Omental fat pad (tissue), 4 donors: ENCODE data around the gene SPRED3. TPM values are rescaled to one million over a fixed set of nuclear protein-coding genes. Genes with fewer than 3 reads are reported as not detected.
A peak's percentile ranks its signal among the peaks of the same experiment; 100 is the strongest.
"Not testable (repeated sequence)": the region's sequence is repeated elsewhere in the genome, so short reads cannot be mapped to it uniquely, and the experiment has no call there.

Experiments used
- ATAC-seq: fragments of 150-250 bp; one replicate; pipeline ENCODE4 v1.9.1; 2016; ENCODE audit warnings: mild to moderate bottlenecking, moderate library complexity; ENCODE audit not compliant: low FRiP score
- DNase-seq: peaks from one replicate; pipeline ENCODE4 v3.0.0-alpha.2; 2019; ENCODE audit warnings: low spot score
- CTCF ChIP-seq, 3 donors: fragments of 450-650 bp; IDR thresholded peaks; one replicate each; pipeline ENCODE4 v1.5.1; 2016 to 2017; ENCODE audit warnings: antibody characterized with exemption in 3 of 3, mild to moderate bottlenecking in 3 of 3, moderate library complexity in 2 of 3
- total RNA-seq, 4 donors: library from RNA; depleted of rRNA; stranded (reverse); fragments of >200 nt; gene quantifications; one replicate each; pipeline ENCODE4 v1.1.0, GENCODE V29; 2016

The SPRED3 gene
- under 1 TPM in 3 of 4 donors, not detected in 1; 0.44 to 0.93 (median 0.84) TPM for total RNA-seq

DNA sequence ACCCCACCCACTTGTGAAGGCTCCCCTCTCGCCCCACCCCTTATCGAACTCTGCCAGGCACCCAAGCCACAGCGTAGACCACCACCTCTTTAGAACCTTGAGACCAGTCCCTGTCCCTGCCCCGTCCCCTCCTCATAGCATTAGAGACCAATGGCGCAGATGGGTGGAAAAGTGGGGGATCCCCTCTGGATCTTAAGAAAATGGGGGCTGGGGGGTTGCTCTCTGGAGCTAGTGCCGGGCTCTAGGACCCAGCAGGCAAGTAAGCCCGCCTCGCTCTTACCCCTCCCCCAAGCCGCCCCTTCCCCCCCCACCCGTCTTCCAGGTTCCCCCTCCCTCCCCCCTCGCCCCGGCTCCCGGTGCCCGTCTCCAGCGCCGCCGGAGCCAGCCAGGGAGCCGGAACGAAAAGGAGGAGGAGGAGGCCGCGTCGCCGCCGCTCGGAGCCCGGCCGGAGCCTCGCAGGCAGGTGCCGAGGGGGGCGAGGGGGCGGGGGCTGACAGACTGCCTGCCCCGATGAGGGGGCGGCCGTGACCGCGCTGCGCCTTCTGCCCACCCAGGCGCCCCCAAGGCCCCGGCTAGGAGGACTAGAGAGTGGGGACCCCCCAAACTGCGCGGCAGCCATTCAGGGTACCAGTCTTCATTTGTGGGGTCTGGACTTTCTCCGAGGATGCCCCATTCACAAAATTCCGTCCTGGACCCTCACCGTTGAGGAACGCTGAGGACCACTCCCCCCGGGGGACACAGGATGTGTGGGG, at the start of gene SPRED3:
Gene SPRED3 (plus strand): TSS at position 349 of the 752 bp plus-strand sequence. CDS start 1,606 bp downstream, outside the sequence.
- DNase-seq, result no peak
- peak; percentile 6 for ATAC-seq
- no peak for TF ChIP-seq CTCF (IDR thresholded peaks at IDR 0.05)

GRCh38 chr19:38339011-38339410, 49.5 kb upstream of the SPRED3 start:
- not testable (repeated sequence) for DNase-seq, ATAC-seq

DNA sequence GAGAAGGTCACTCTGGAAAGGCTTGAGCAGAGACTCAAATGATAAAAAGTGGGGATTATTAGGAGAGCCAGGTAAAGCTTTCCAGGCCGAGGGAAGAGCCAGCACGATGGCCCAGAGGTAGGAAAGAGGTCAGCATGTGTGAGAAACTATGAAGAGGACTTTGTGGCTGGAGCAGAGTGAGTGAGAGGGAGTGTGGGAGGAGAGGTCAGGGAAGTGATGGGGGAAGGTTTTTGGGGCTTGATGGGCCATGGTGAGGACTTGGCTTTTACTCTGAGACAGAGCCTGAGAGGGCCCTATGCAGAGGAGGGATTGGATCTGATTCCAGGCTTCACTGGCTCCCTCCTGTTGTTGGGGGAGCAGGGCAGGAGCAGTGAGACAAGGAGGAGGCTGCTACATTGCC, 47.6 kb upstream of the SPRED3 start:
- ATAC-seq (no peak), DNase-seq (no peak)
- no peak for TF ChIP-seq CTCF (IDR thresholded peaks at IDR 0.05)

DNA sequence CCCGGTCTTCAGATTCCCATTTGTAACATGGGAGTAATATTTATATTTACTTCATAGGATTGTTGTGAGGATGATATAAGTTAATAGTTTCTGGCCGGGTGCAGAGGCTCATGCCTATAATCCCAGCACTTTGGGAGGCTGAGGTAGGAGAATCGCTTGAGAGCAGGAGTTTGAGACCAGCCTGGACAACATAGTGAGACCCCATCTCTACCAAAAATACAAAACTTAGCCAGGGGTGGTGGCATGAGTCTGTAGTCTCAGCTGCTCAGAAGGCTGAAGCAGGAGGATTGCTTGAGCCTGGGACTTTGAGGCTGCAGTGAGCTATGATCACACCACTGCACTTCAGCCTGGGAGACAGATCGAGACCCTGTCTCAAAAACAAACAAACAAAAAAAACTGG, 41.7 kb upstream of the SPRED3 start:
- no peak for ATAC-seq
- no peak for TF ChIP-seq CTCF (IDR thresholded peaks at IDR 0.05)
- no peak for DNase-seq

DNA sequence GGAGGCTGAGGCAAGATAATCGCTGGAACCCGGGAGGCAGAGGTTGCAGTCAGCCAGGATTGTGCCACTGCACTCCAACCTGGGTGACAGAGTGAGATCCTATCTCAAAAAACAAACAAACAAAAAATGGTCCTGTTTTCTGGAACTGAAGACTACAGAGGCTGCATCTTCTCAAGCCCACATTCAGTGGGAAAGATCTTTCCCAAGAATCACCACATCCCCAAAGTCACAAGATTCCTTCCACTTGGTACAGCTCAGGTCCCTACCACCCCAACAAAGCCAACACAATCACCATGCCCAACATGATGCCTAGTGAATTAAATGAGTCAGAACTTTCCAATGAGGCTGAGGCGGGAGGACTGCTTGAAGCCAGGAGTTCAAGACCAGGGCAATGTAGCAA, 37.6 kb upstream of the SPRED3 start:
- DNase-seq (no peak), ATAC-seq (no peak)
- TF ChIP-seq CTCF (IDR thresholded peaks at IDR 0.05), result no peak

DNA sequence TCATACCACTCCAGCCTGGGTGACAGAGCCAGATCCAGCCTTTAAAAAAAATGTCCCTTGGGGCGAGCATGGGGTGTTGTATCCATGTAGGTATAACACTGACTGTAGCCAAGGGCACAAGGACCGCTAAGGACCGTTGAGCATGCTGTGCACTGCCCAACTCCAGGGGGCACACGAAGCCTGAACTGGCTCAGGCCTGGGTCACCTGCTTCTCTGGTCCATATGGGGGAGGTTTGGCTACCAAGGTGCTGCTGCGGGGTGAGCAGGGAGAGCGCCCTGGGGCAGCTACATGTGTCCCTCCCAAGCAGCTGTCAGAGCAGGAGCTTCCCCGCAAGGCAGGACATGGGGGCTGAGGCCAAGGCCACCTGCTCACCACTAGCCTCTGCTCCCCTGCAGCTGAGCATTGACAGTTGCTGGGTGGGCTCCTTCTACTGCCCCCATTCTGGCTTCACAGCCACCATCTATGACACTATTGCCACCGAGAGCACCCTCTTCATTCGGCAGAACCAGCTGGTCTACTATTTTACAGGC, 36.6 kb upstream of the SPRED3 start:
- DNase-seq (no peak), ATAC-seq (no peak)
- TF ChIP-seq CTCF (IDR thresholded peaks at IDR 0.05), result no peak

- no peak for TF ChIP-seq CTCF (IDR thresholded peaks at IDR 0.05)
- ATAC-seq, result no peak
- no peak for DNase-seq
Measured at GRCh38 chr19:38352611-38353010, 35.9 kb upstream of the SPRED3 start.
